ENCODE data around the gene ANKS4B. TPM values are rescaled to one million over a fixed set of nuclear protein-coding genes. Genes with fewer than 3 reads are reported as not detected.

Gene ANKS4B
- total RNA-seq, 1 donor from 2014 or later: not detected

GRCh38 chr16:21262779-21263639 is 29.5 kb downstream of the ANKS4B start:
- TF ChIP-seq EZH2 (IDR thresholded peaks at IDR 0.05; ENCODE audit: insufficient read depth, low read length) (no peak), CTCF (IDR thresholded peaks at IDR 0.05; ENCODE audit: insufficient read depth, low read depth, low read length) (no peak)
- Histone ChIP-seq H4K20me1 (ENCODE audit: insufficient read depth, low read length) (no peaks in the 10 kb centered on the region), H3K9ac (ENCODE audit: low read length) (no peak overlapping the region), H3K27me3 (ENCODE audit: insufficient read depth, low read length) (peaks cover 4% of the 10 kb centered on the region), H3K36me3 (ENCODE audit: insufficient read depth, low read length) (no peaks in the 10 kb centered on the region), H2AFZ (ENCODE audit: low read depth, low read length) (no peak overlapping the region), H3K4me3 (ENCODE audit: insufficient read depth, low read depth, low read length) (no peak overlapping the region), H3K4me2 (ENCODE audit: low read length) (peak overlapping the region; percentile 4), H3K27ac (ENCODE audit: low read depth, low read length) (no peak overlapping the region), H3K9me3 (ENCODE audit: insufficient read depth, low read depth, low read length) (no peaks in the 10 kb centered on the region), H3K79me2 (ENCODE audit: insufficient read depth, low read length) (no peaks in the 10 kb centered on the region), H3K4me1 (ENCODE audit: insufficient read depth, low read length) (peaks cover 8% of the 10 kb centered on the region)
- H3K4me1 Mint-ChIP-seq (ENCODE audit: low read depth, unreplicated experiment): peaks cover 6% of the 10 kb centered on the region
- H3K9me3 Mint-ChIP-seq (ENCODE audit: unreplicated experiment): peaks cover 3% of the 10 kb centered on the region
- H3K4me3 Mint-ChIP-seq (ENCODE audit: unreplicated experiment): no peak overlapping the region
- DNase-seq (ENCODE audit: low read depth) (no peak), FAIRE-seq (no peak)
- H3K27me3 Mint-ChIP-seq (ENCODE audit: low read depth, unreplicated experiment): peaks cover 12% of the 10 kb centered on the region
- no peaks in the 10 kb centered on the region for H3K36me3 Mint-ChIP-seq (ENCODE audit: low read depth, unreplicated experiment)
- H3K27ac Mint-ChIP-seq (ENCODE audit: unreplicated experiment): no peak overlapping the region

GRCh38 chr16:21263640-21264570 is 30.4 kb downstream of the ANKS4B start:
- H3K4me1 Mint-ChIP-seq (ENCODE audit: low read depth, unreplicated experiment): peaks cover 6% of the 10 kb centered on the region
- peaks cover 2% of the 10 kb centered on the region for H3K27me3 ChIP-seq (ENCODE audit: insufficient read depth, low read length)
- no peak overlapping the region for H3K4me3 Mint-ChIP-seq (ENCODE audit: unreplicated experiment)
- H4K20me1 ChIP-seq (ENCODE audit: insufficient read depth, low read length): no peaks in the 10 kb centered on the region
- no peak overlapping the region for H2AFZ ChIP-seq (ENCODE audit: low read depth, low read length)
- no peaks in the 10 kb centered on the region for H3K36me3 ChIP-seq (ENCODE audit: insufficient read depth, low read length)
- peaks cover 11% of the 10 kb centered on the region for H3K27me3 Mint-ChIP-seq (ENCODE audit: low read depth, unreplicated experiment)
- DNase-seq (ENCODE audit: low read depth) (no peak), FAIRE-seq (no peak)
- H3K36me3 Mint-ChIP-seq (ENCODE audit: low read depth, unreplicated experiment): no peaks in the 10 kb centered on the region
- H3K4me1 ChIP-seq (ENCODE audit: insufficient read depth, low read length): peaks cover 8% of the 10 kb centered on the region
- H3K79me2 ChIP-seq (ENCODE audit: insufficient read depth, low read length): no peaks in the 10 kb centered on the region
- peaks cover 3% of the 10 kb centered on the region for H3K9me3 Mint-ChIP-seq (ENCODE audit: unreplicated experiment)
- no peaks in the 10 kb centered on the region for H3K9me3 ChIP-seq (ENCODE audit: insufficient read depth, low read depth, low read length)
- TF ChIP-seq EZH2 (IDR thresholded peaks at IDR 0.05; ENCODE audit: insufficient read depth, low read length) (no peak), CTCF (IDR thresholded peaks at IDR 0.05; ENCODE audit: insufficient read depth, low read depth, low read length) (no peak)
- no peak overlapping the region for H3K27ac ChIP-seq (ENCODE audit: low read depth, low read length)
- no peak overlapping the region for H3K4me3 ChIP-seq (ENCODE audit: insufficient read depth, low read depth, low read length)
- H3K9ac ChIP-seq (ENCODE audit: low read length): no peak overlapping the region
- peak overlapping the region; percentile 4 for H3K4me2 ChIP-seq (ENCODE audit: low read length)
- H3K27ac Mint-ChIP-seq (ENCODE audit: unreplicated experiment): no peak overlapping the region
